NCI-H526 (cell line): ENCODE data around the gene PLOD2.

Source experiments
- DNase-seq, 2 experiments: peaks; one replicate each; lab custom pipeline; 2025; lab: John Stamatoyannopoulos, UW

Gene PLOD2

GRCh38 chr3:146166415-146166821 is 5.4 kb upstream of the PLOD2 start:
- no peak for DNase-seq

GRCh38 chr3:146165877-146166276 is 4.9 kb upstream of the PLOD2 start:
- DNase-seq = no peak

GRCh38 chr3:146164971-146165769 is 4.2 kb upstream of the PLOD2 start:
- no peak for DNase-seq

- no peak for DNase-seq
Observed at GRCh38 chr3:146164506-146164905, 3.5 kb upstream of the PLOD2 start.

- no peak for DNase-seq
Observed at GRCh38 chr3:146164071-146164470, 3.1 kb upstream of the PLOD2 start.

GRCh38 chr3:146163584-146163983 is 2.6 kb upstream of the PLOD2 start:
- DNase-seq = no peak

GRCh38 chr3:146162561-146162960 is 1.6 kb upstream of the PLOD2 start:
- no peak for DNase-seq

- peak in 1 of 2 experiments; percentile 62 for DNase-seq
Observed at GRCh38 chr3:146161663-146162002, 649 bp upstream of the PLOD2 start.

- peak; percentile 80 to 88 for DNase-seq
Observed at GRCh38 chr3:146160321-146160963, 542 bp downstream of the PLOD2 start.

GRCh38 chr3:146159616-146160320 is 1.2 kb downstream of the PLOD2 start:
- peak; percentile 37 to 40 for DNase-seq

GRCh38 chr3:146159037-146159436 is 1.9 kb downstream of the PLOD2 start:
- no peak for DNase-seq

GRCh38 chr3:146157325-146158060 is 3.5 kb downstream of the PLOD2 start:
- no peak for DNase-seq

- DNase-seq = no peak
Observed at GRCh38 chr3:146156666-146157314, 4.2 kb downstream of the PLOD2 start.

GRCh38 chr3:146156095-146156494 is 4.9 kb downstream of the PLOD2 start:
- DNase-seq = no peak

GRCh38 chr3:146154995-146155394 is 6.0 kb downstream of the PLOD2 start:
- DNase-seq = no peak

- DNase-seq = no peak
Observed at GRCh38 chr3:146154316-146154715, 6.7 kb downstream of the PLOD2 start.

- no peak for DNase-seq
Observed at GRCh38 chr3:146153429-146153828, 7.6 kb downstream of the PLOD2 start.

GRCh38 chr3:146152834-146153233 is 8.2 kb downstream of the PLOD2 start:
- no peak for DNase-seq

GRCh38 chr3:146148468-146148931 is 12.5 kb downstream of the PLOD2 start:
- no peak for DNase-seq

GRCh38 chr3:146145642-146146041 is 15.3 kb downstream of the PLOD2 start:
- DNase-seq = no peak

GRCh38 chr3:146142757-146143156 is 18.2 kb downstream of the PLOD2 start:
- no peak for DNase-seq
